ENCODE data around the gene LACRT. TPM values are rescaled to one million over a fixed set of nuclear protein-coding genes. Genes with fewer than 3 reads are reported as not detected.

Gene LACRT
- polyA plus RNA-seq, 1 donor (not counting 4 experiments of a cell fraction or from before 2014, with no cell fraction given), result not detected

DNA sequence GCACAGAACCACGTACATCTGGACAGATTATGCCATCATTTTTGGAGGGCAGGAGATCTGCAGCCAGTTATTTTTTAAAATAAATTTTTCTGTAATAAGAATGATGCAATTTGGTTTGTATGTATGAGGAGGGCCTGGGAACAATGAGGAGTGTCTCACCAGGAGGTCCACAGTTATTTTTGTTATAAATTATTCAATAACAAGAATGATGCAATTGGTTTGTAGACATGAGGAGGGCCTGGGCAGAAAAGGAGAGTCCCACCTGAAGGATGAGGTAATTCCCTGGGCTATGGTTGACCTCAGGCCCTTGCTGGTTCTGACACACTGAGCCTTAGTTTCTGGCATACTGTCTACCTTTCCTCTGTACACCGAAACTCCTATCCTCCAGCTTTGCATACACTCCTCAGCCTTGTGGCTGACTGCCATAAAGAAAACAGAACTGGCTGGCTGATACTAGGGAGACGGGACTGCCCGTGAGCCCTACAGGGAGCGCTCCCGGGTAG is 22.5 kb upstream of the LACRT start:
- Histone ChIP-seq H4K20me1 (ENCODE audit: control insufficient read depth, extremely low read depth, insufficient read depth, low read length) (no peaks in the 10 kb centered on the region), H3K9me1 (ENCODE audit: control insufficient read depth, extremely low read depth, insufficient read depth, low read length) (no peaks in the 10 kb centered on the region), H3K9me3 (ENCODE audit: control insufficient read depth, low read depth, low read length) (no peaks in the 10 kb centered on the region), H3K27me3 (ENCODE audit: control insufficient read depth, extremely low read depth, insufficient read depth, low read length) (peaks cover 5% of the 10 kb centered on the region), H3K79me2 (ENCODE audit: control insufficient read depth, insufficient read depth, low read length) (no peaks in the 10 kb centered on the region), H3K4me2 (ENCODE audit: control insufficient read depth, extremely low read depth, insufficient read depth, low read depth, low read length) (no peak overlapping the region), H3K4me1 (ENCODE audit: control insufficient read depth, extremely low read depth, insufficient read depth, low read length) (no peaks in the 10 kb centered on the region), H3K4me3 (ENCODE audit: control insufficient read depth in 2 of 3, extremely low read depth in 1 of 3, insufficient read depth in 2 of 3, low read depth in 1 of 3, low read length in 3 of 3) (no peak overlapping the region), H3K27ac (ENCODE audit: control insufficient read depth, insufficient read depth, low read length) (no peak overlapping the region), H3K9ac (ENCODE audit: control insufficient read depth, extremely low read depth, insufficient read depth, low read length) (no peak overlapping the region), H2AFZ (ENCODE audit: control insufficient read depth, low read length) (no peak overlapping the region), H3K36me3 (ENCODE audit: control insufficient read depth in 2 of 2, extremely low read depth in 1 of 2, insufficient read depth in 2 of 2, low read length in 2 of 2) (no peaks in the 10 kb centered on the region)
- DNase-seq (ENCODE audit: low read depth, low spot score) (no peak), FAIRE-seq (no peak)
- no peak for TF ChIP-seq EZH2 (IDR thresholded peaks at IDR 0.05; ENCODE audit: low read length)
- TF ChIP-seq, protein P1, sequence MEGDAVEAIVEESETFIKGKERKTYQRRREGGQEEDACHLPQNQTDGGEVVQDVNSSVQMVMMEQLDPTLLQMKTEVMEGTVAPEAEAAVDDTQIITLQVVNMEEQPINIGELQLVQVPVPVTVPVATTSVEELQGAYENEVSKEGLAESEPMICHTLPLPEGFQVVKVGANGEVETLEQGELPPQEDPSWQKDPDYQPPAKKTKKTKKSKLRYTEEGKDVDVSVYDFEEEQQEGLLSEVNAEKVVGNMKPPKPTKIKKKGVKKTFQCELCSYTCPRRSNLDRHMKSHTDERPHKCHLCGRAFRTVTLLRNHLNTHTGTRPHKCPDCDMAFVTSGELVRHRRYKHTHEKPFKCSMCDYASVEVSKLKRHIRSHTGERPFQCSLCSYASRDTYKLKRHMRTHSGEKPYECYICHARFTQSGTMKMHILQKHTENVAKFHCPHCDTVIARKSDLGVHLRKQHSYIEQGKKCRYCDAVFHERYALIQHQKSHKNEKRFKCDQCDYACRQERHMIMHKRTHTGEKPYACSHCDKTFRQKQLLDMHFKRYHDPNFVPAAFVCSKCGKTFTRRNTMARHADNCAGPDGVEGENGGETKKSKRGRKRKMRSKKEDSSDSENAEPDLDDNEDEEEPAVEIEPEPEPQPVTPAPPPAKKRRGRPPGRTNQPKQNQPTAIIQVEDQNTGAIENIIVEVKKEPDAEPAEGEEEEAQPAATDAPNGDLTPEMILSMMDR (optimal IDR thresholded peaks at IDR 0.05 in 1 of 3, IDR thresholded peaks at IDR 0.05 in 1 of 3, conservative IDR thresholded peaks at IDR 0.05 in 1 of 3; ENCODE audit: extremely low read depth in 1 of 3, insufficient read depth in 2 of 3, low read length in 3 of 3), result no peak
- dilution Hi-C loops (cut with MboI; ENCODE audit: extremely low pct_ligation_motif_present, low sequenced_read_pairs), result no loop called here

DNA sequence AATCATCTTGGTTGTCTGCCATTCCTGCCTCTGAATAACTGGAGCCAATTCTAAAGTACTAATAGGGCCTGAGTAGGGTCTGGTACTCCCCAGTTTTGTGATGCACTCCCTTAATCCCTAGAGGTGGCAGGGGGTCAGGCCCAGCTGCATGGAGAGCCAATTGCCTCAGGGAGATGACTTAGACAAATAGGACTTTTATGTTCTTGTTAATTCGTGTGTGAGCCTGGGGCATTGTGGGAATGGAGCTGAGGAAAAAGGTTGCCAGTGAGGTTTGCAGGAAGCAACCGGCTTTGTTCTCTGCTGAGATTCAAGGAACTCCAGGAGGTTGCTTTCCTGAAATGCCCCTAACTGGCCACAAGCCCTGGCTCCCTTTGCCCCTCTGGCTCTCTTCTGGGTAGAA is 20.2 kb upstream of the LACRT start:
- Histone ChIP-seq H3K9ac (ENCODE audit: control insufficient read depth, extremely low read depth, insufficient read depth, low read length) (no peak overlapping the region), H3K27ac (ENCODE audit: control insufficient read depth, insufficient read depth, low read length) (no peak overlapping the region), H3K27me3 (ENCODE audit: control insufficient read depth, extremely low read depth, insufficient read depth, low read length) (peaks cover 5% of the 10 kb centered on the region), H3K4me2 (ENCODE audit: control insufficient read depth, extremely low read depth, insufficient read depth, low read depth, low read length) (no peak overlapping the region), H3K4me3 (ENCODE audit: control insufficient read depth in 2 of 3, extremely low read depth in 1 of 3, insufficient read depth in 2 of 3, low read depth in 1 of 3, low read length in 3 of 3) (no peak overlapping the region), H2AFZ (ENCODE audit: control insufficient read depth, low read length) (no peak overlapping the region), H3K4me1 (ENCODE audit: control insufficient read depth, extremely low read depth, insufficient read depth, low read length) (no peaks in the 10 kb centered on the region), H3K36me3 (ENCODE audit: control insufficient read depth in 2 of 2, extremely low read depth in 1 of 2, insufficient read depth in 2 of 2, low read length in 2 of 2) (no peaks in the 10 kb centered on the region), H4K20me1 (ENCODE audit: control insufficient read depth, extremely low read depth, insufficient read depth, low read length) (no peaks in the 10 kb centered on the region), H3K9me1 (ENCODE audit: control insufficient read depth, extremely low read depth, insufficient read depth, low read length) (no peaks in the 10 kb centered on the region), H3K9me3 (ENCODE audit: control insufficient read depth, low read depth, low read length) (no peaks in the 10 kb centered on the region), H3K79me2 (ENCODE audit: control insufficient read depth, insufficient read depth, low read length) (no peaks in the 10 kb centered on the region)
- FAIRE-seq (no peak), DNase-seq (ENCODE audit: low read depth, low spot score) (no peak)
- dilution Hi-C loops (cut with MboI; ENCODE audit: extremely low pct_ligation_motif_present, low sequenced_read_pairs), result no loop called here
- no peak for TF ChIP-seq EZH2 (IDR thresholded peaks at IDR 0.05; ENCODE audit: low read length)
- TF ChIP-seq, protein P1 (optimal IDR thresholded peaks at IDR 0.05 in 1 of 3, IDR thresholded peaks at IDR 0.05 in 1 of 3, conservative IDR thresholded peaks at IDR 0.05 in 1 of 3; ENCODE audit: extremely low read depth in 1 of 3, insufficient read depth in 2 of 3, low read length in 3 of 3), result no peak

All from keratinocyte (primary cell).